GM21360 (cell line): ENCODE measurements around the gene PPP2R5D.
A peak's percentile ranks its signal among the peaks of the same experiment; 100 is the strongest.
"Not testable (repeated sequence)": the region's sequence is repeated elsewhere in the genome, so short reads cannot be mapped to it uniquely, and the experiment has no call there.

ENCODE experiments used
- ATAC-seq: cut with Tn5 transposase; IDR thresholded peaks from one replicate; pipeline ENCODE4 v1.9.1; 2021; ENCODE audit warnings: mild to moderate bottlenecking, moderate library complexity; ENCODE audit not compliant: unreplicated experiment

PPP2R5D gene

DNA sequence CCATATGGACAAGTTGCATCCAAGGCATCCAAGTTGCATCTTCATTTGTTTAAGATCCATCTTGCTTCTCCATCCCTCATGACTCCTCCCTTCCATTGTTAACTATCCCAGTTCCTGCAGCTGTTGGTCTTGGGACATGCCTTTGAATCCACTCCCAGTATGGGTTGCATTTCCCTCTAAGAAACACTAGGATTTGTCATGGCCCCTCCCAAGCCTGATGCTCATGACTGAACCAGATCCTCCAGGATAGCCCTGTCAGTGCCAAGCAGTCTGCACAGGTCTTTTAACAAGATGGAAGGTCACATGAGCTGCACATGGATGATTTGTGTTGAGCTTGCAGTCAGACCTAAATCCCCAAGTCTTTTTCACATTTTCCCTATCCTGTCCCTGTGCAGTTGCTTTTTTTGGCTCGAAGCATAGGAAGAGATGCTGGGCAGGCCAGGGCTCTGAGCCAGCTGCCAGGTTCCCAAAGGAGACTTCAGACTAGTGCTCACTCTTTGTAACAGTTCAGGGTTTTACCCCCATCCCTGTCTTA is 4.2 kb downstream of the PPP2R5D start:
- no peak for ATAC-seq

DNA sequence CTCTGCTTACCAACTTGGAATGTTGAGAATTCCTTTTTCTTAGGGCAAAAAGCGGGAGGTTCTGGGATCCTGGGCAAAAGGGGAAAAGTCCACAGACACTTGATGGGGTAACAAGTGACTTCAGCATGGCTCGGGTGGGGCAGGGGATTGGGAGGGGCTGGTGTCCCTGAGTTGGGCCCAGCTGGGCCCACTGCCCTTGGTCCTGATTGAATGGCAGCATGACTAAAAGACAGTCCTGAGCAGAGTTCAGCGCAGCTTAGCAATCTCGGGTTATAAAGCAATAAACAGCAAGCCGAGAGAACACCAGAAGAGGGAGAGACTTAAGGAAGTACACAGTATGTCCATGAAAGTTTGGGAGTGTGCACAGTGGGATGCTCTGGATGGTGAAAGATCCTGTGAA is 5.6 kb downstream of the PPP2R5D start:
- no peak for ATAC-seq

DNA sequence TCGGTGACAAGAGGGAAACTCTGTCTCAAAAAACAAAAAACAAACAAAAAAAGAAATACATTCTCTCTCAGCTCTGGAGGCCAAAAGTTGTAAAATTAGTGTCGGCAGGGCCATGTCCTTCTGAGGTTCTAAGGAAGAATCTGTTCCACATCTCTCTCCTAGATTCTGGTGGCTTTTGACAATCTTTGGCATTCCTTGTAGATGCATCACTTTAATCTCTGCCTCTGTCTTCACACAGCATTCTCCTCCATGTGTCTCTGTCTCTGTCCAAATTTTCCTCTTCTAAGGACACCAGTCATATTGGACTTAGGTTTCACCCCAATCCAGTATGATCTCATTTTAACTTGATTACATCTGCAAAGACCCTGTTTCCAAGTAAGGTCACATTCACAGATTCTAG is 9.1 kb downstream of the PPP2R5D start:
- ATAC-seq = no peak

DNA sequence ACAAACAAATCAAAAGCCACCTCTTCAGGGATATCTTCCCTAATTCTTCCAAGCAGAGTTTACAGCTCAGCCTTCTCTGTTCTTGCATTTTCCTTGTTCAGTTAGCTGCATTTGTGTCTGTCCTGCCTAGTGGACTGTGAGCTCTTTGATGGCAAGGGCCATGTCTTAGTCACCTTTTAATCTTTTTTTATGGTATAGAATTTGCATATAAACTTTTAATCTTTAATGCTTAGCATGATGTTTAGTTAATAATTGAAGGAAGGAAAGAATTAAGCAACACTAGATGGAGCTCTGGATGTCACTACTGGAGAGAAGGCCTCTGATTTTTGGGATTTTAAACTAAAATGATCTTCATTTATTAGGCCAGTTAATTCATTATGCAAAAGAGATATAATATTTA is 12.1 kb downstream of the PPP2R5D start:
- ATAC-seq = no peak

DNA sequence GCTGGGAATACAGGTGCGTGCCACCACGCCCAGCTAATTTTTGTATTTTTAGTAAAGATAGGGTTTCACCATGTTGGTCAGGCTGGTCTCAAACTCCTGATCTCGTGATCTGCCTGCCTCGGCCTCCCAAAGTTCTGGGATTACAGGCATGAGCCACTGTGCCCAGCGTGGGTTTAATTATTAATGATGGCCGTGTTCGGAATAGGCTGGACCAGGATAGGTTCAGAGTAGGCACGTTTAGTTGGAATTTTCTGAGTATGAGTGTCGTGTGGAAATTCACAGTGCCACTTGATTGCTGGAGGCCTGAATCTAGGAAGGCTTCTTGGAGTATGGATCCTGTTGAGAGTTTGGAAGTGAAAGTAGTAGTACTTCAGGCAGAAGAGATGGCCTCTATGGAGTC is 13.8 kb downstream of the PPP2R5D start:
- ATAC-seq = not testable (repeated sequence)

DNA sequence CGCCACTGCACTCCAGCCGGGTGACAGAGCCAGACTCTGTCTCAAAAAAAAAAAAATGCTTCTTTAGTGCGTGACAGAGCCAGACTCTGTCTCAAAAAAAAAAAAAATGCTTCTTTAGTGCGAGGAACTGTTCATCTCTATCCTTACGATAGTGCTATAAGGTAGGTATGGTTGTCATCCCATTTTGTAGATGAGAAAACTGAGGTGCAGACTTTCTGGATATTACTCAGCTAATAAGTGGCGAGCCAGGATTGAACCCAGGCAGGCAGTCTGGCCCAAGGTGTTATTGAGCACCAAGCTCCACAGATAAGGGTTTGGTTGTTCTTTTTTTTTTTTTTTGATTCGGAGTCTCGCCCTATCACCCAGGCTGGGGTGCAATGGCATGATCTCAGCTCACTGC is 17.5 kb downstream of the PPP2R5D start:
- no peak for ATAC-seq

DNA sequence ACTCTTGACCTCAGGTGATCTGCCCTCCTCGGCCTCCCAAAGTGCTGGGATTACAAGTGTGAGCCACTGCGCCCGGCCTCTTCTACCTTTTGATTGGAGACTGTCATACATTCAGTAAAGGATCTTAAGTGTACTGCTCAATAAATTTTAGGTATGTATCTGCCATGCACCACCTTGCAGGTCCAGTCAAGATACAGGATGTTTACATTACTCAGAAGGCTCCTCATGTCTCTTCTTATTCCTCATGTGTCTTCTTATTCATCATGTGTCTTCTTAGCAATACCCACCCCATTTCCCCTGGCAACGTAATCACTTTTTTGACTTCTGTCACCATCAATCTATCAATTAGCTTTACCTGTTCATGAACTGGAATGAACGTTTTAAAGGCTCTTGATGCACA is 21.5 kb downstream of the PPP2R5D start:
- no peak for ATAC-seq

DNA sequence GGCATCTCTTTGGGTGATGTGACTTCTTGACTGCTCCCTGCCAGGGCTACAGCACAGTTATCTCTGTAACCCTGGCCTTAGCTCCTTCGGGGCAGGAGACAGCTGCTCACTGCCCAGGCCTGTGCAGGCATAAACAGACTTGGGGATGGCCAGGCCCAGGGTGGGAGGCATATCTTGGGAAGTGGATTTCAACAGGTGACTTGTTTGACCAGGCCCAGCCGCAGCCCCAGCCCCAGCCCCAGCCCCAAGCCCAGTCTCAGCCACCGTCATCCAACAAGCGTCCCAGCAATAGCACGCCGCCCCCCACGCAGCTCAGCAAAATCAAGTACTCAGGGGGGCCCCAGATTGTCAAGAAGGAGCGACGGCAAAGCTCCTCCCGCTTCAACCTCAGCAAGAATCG is 21.9 kb downstream of the PPP2R5D start:
- ATAC-seq = no peak

DNA sequence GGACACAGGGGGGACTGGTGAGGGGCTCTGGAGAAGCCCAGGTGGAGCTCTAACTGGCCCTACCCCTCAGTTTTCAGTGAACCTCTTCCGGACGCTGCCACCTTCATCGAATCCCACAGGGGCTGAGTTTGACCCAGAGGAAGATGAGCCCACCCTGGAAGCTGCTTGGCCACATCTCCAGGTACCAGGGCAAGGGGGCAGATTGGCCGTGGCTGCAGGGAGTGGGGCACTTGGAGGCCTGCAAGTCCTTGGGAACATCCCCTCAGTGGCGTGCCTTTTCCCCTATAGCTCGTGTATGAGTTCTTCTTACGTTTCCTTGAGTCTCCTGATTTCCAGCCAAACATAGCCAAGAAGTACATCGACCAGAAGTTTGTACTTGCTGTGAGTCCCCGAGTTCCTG is 22.8 kb downstream of the PPP2R5D start:
- ATAC-seq = no peak

DNA sequence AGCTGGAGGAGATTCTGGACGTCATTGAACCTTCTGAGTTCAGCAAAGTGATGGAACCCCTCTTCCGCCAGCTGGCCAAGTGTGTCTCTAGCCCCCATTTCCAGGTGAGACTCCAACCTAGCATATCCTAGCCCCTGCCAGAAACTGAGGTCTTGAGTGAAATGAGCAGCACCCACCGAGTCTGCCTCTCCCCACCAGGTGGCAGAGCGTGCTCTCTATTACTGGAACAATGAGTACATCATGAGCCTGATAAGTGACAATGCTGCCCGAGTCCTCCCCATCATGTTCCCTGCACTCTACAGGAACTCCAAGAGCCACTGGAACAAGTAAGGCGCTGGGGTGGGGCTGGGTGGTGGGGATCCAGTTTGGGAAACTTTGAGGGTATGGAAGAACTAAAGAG is 24.8 kb downstream of the PPP2R5D start:
- no peak for ATAC-seq

DNA sequence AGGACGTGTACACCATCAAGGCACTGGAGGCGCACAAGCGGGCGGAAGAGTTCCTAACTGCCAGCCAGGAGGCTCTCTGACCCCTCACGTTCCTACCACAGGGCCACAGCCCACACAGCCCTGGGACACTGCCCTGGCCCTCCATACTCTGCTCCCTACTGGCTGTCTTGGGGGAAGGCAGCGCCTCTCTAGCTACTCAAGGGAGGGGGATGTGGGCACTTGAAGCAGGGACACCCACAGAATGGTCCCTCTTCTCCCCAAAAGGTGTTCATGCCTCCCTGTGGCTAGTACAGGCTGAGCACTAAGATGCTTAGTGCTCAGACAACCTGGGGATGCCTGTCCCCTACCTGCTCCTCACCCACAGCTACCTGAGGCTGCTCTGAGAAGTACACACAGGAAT is 26.8 kb downstream of the PPP2R5D start:
- no peak for ATAC-seq

DNA sequence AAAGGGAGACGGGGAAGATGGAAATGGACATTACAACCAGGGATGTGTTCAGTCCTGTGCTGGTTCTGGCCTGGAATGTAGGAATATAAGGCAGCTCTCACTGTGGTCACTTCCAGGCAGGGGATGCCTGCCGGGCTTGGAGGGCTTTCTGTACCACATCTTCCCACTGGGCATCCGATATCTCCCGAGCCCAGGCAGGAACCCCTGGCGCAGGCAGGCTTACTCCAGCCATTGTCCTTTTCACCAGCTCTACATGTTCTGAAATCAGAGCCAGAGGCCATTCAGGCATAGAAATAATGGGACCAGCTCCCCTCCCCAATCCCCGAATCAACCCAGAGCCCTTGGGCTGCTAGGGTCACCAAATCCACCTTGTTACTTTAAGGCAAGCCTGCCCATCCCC is 28.0 kb downstream of the PPP2R5D start:
- ATAC-seq = no peak

DNA sequence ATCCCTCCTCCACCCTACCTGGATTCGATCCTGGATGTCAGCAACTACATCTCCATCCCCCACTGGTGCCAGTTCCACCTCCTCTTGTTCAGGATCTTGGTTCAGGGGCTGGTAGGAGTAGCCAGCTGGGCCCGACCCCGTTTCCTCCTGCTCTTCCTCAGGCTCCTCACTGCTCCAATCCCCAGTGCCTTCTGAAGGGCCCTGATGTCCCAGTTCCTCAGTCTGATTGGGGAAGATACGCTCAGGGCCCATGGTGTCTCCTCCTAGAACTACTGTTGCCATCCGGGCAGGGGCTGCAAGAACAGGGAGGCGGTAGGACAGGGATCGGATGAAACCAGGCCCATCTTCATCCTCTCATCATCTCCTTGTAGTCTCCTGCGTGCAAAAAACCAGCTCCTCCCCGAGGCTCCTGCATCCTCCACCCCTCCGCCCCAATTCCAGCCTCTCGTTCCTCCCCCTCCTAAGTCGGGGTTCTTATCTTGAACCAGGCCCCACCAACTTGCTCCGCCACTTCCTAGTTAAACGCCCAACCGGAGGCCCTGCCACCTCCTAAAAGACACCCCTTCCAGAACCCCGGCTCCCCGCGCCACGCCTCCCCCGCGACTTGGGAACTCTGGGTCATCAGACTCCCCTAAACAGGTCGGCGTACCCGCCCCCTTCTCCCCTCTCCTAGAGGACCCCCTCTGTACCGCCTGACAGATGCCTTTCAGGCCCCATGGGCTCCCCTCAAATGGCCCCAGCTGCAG is 28.9 kb downstream of the PPP2R5D start:
- peak; percentile 21 for ATAC-seq

DNA sequence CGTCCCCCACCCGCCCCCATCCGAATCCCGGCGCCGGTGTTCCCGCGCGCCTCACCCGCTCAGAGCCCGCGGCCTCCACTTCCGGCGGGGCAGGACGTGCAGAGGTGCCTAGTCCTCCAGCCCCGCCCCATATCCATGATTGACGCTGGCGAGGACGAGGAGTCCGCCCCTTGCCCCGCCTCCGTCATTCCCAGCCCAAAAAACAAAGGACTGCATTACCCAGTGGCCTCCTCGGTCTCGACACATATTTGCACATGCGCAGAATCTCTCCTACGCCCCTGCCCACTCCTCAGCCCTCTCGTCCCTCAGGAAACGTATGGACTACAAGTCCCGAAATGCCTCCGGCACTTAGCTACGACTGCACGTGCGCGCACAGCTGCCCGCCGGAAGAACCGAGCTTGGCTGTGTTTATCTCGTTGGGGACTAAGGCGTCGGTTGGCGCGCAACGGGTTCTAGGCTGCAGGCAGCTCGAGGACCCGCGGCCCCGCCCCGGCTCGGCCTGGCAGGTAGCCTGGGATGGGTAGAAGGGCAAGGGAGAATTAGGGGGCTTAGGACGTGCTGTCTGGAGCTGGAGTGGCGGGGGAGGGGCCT is 29.6 kb downstream of the PPP2R5D start, which contains the start of the genes KLHDC3 and MEA1:
KLHDC3 (plus strand) TSS at position 407 of the 591 bp plus-strand sequence. CDS start 2,944 bp downstream, outside the sequence.
MEA1 (minus strand) TSS at position 104 of the 591 bp plus-strand sequence. CDS start 133 bp downstream, outside the sequence.
- ATAC-seq = peak; percentile 86

DNA sequence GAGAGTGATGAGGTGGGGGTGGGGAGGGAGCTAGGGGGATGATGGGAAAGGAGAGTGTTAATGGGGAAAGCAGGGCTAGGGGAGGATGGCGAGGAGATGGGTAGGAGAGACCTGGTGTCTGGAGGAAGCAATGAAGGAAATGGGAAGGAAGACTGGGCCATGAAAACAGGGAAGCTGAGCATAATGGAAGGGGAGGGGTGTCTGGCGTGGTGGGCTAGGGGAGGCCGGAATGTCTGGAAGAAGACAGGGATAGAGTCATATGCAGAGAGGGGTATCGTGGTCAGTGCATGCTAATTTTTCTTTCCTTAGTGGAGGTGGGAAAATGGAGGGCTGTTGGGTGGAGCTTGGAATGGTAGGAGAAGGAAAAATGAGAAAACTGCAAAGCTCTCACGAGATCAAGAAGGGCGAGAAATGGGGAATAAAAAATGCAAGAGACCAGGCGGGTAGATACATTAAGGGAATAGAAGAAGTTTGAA is 30.1 kb downstream of the PPP2R5D start:
- no peak for ATAC-seq

DNA sequence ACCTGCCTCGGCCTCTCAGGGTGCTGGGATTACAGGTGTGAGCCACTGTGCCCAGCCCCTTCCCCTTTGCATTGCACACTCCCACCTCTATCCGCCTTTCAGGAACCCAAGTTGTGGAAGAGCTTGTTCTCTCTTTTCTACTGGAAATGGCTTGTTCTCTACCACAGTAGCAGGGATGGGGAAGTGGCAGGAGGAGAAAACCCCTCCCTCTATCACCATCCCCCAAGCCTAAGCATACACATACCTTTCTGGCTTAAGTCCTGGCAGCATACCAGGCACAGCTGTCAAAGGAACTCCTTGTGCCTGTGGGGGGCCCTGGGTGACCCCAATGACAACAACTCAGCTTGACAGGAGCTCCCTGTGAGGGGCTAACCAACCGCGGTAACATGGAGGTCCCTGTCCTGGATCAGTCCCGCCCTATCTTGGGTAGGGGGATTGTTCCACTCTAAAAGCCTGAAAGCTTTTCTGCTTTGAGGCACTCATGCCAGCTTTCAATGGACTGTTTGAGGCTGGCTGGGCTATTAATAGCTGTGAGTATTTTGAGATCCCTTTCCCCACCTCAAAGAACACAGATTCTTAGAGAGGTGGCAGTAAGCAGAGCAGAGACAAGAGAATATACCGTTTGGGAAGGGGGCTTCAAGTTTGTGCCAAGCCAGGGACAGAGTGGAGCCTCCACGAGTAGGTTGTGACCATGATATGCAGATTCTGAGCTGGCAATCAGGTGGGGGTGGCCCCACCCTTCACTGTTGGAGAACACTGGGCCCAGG is 32.0 kb downstream of the PPP2R5D start:
- ATAC-seq = no peak

DNA sequence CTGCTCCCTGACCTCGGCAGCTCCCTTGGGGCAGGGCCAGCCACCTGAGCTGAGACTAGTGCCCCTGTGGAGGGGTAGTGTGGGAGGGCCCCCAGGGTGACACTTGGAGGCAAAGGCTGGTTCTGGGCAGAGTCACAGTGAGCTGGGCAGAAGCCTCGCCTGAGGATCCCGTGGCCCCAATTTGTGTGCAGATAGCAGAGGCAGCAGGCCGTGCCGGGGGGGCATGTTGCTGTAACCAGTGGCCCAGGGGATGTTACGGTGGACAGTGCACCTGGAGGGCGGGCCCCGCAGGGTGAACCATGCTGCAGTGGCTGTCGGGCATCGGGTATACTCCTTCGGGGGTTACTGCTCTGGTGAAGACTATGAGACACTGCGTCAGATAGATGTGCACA is 32.6 kb downstream of the PPP2R5D start:
- ATAC-seq = no peak

DNA sequence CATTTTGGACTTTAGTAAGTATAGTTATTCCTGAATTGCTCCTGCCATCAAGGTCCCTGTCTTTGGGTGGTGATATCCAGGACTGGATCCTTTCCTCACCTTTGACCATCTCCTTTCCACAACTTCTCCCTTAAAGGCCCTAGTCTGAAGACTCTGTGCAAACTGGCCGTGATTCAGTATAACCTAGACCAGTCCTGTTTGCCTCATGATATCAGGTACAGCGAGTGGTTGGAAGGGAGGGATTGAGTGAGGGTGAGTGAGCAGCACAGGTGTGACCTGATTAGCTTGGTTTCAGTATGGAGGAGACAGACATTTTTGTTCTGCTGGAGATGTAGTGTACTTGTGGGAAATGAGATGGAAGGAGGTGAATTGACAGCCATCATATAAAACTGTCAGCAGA is 34.8 kb downstream of the PPP2R5D start:
- no peak for ATAC-seq

DNA sequence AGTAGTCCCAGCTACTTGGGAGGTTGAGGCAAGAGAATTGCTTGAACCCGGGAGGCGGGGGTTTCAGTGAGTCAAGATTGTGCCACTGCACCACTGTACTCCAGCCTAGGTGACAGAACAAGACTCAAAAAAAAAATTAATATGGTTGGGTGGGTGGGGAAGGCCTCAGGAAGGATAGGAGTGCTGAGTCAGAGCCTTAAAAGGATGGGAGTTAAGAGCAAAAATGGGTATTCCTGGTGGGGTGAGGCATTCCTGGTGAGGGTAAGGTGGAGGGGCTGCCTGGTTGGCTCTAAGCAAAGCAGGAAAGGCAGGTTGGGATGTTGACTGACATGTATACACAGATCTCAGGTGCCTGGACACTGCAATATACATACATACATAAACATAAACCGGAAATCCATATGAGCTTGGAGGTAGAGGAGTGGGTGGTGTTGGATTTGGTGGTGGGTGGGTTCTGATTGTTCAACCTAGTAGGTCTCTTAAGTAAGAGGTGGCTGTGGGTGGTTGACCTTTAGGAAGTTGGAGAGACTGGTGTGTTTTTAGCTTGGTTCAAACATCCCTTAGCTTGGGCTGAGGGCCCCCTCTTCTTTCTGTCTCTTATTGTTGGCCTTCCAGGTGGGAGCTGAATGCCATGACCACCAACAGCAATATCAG is 35.8 kb downstream of the PPP2R5D start:
- ATAC-seq = no peak

DNA sequence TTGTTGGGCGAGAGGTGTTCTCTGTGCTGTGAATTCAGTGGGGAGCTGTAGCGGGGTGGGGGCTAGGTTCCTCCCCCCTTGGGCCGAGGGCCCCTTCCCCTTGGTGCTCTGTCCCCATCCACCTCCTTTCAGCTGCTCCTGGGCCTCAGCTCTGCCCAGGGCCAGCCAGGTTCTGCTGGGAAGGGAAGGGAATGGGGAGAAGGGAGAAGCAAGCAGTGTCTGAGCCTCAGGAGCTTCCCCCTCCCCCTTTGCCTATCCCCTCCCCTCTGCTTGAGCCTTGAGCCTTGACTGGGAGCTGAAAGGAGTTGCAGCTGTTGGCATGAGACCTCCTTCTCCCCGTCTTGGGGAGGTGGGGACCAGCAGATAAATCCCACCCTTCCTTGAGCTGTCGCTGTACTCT is 36.5 kb downstream of the PPP2R5D start:
- ATAC-seq = no peak
